Memory B cell (primary cell): ENCODE data around the gene GLG1.
A peak's percentile ranks its signal among the peaks of the same experiment; 100 is the strongest.

ENCODE experiments used
- ATAC-seq: fragments of 150-1000 bp; cut with Tn5 transposase; 2 replicates; pipeline ENCODE4 v1.10.0; 2021; ENCODE audit warnings: low read depth, mild to moderate bottlenecking, moderate library complexity
- DNase-seq, 2 donors: peaks; one replicate each; pipeline ENCODE4 v3.0.0; 2022; ENCODE audit warnings: low spot score in 2 of 2
- H3K27ac Mint-ChIP-seq: one replicate; pipeline ENCODE4 v1.8.0; 2022; ENCODE audit warnings: mild to moderate bottlenecking, moderate library complexity, mixed read lengths
- H3K27me3 Mint-ChIP-seq: one replicate; pipeline ENCODE4 v1.8.0; 2022; ENCODE audit warnings: mixed read lengths
- H3K36me3 Mint-ChIP-seq: one replicate; pipeline ENCODE4 v1.8.0; 2022; ENCODE audit warnings: mild to moderate bottlenecking, mixed read lengths
- H3K4me1 Mint-ChIP-seq: one replicate; pipeline ENCODE4 v1.8.0; 2022; ENCODE audit warnings: mixed read lengths
- H3K4me3 Mint-ChIP-seq: one replicate; pipeline ENCODE4 v1.8.0; 2022; ENCODE audit warnings: mild to moderate bottlenecking, moderate library complexity, mixed read lengths
- H3K9me3 Mint-ChIP-seq: one replicate; pipeline ENCODE4 v1.8.0; 2022; ENCODE audit warnings: mixed read lengths

Gene GLG1

DNA sequence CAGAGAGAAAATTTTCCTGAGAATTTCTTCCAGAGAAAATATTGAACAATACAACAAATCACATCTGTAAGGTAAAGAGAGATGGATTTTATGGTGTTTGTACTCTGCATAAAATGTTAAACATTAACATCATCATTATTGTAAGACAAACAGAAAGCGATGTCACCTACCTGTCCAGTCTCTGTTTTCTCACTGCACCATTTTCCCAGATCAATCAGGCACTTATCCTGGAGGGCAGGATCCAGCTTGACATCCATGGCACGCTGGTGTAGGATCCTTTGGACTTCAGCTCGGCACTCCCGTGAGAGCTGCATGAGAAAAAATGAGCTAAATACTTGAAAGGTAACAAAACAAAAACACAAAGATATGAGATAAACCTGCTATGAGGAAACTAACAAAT, 129.7 kb downstream of the GLG1 start:
- Mint-ChIP-seq H3K36me3 (peaks cover 38% of the 10 kb centered on the region), H3K27me3 (no peaks in the 10 kb centered on the region), H3K4me3 (no peak overlapping the region), H3K9me3 (no peaks in the 10 kb centered on the region), H3K27ac (no peak overlapping the region), H3K4me1 (peaks cover 2% of the 10 kb centered on the region)
- no peak for DNase-seq
- ATAC-seq, result no peak

DNA sequence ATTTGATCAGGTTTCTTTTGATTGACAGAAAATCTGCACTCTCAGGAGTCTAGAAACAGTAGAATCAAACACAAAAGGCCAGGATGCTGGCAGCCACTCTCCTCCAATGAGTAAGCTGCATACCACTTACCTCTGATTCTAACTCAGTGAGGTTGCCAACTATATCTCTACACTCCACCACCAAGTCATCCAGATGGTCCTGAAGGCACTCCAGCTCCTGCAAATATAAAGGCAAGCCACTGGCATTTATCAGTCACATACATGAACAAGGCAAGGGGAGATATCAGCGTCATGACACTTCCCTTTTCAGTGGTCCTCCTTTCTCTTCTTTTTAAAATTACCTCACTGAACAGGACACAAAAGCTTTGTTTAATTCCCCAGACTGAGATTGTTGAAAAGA, 132.5 kb downstream of the GLG1 start:
- H3K9me3 Mint-ChIP-seq, result no peaks in the 10 kb centered on the region
- H3K36me3 Mint-ChIP-seq, result peaks cover 46% of the 10 kb centered on the region
- DNase-seq, result no peak
- no peak overlapping the region for H3K4me3 Mint-ChIP-seq
- no peak for ATAC-seq
- no peaks in the 10 kb centered on the region for H3K27me3 Mint-ChIP-seq
- H3K4me1 Mint-ChIP-seq, result peaks cover 2% of the 10 kb centered on the region
- H3K27ac Mint-ChIP-seq, result no peak overlapping the region

GRCh38 chr16:74472540-74472939, 134.4 kb downstream of the GLG1 start:
- Mint-ChIP-seq H3K27ac (peak overlapping the region; percentile 78), H3K36me3 (peaks cover 47% of the 10 kb centered on the region), H3K4me3 (no peak overlapping the region), H3K4me1 (no peaks in the 10 kb centered on the region), H3K9me3 (no peaks in the 10 kb centered on the region), H3K27me3 (no peaks in the 10 kb centered on the region)
- ATAC-seq (no peak), DNase-seq (no peak)

DNA sequence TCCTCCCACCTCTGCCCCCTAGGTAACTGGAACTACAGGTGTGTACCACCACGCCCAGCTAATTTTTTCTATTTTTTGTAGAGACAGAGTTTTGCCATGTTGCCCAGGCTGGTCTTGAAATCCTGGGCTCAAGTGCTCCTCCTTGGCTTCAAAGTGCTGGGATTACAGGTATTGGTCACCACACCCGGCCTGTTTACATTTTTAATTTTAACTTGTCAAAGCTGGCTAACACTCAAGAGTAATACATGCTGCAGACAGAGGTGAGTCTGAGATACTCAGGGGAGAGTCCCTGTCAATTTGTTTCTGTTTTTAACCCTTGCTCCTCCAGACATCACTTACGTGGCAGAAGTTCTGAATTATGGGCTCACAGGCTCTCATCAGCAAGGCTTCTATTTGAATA, 134.9 kb downstream of the GLG1 start:
- no peak for DNase-seq

GRCh38 chr16:74469946-74470478, 136.9 kb downstream of the GLG1 start:
- Mint-ChIP-seq H3K4me3 (no peak overlapping the region), H3K27ac (no peak overlapping the region), H3K9me3 (no peaks in the 10 kb centered on the region), H3K27me3 (no peaks in the 10 kb centered on the region), H3K4me1 (peaks cover 7% of the 10 kb centered on the region), H3K36me3 (peaks cover 46% of the 10 kb centered on the region)
- DNase-seq (no peak), ATAC-seq (no peak)

More for the DNA sequence above, 134.9 kb downstream of the GLG1 start:
- H3K9me3 Mint-ChIP-seq, result no peaks in the 10 kb centered on the region
- H3K4me1 Mint-ChIP-seq, result peaks cover 2% of the 10 kb centered on the region
- no peak for ATAC-seq
- H3K27me3 Mint-ChIP-seq, result no peaks in the 10 kb centered on the region
- H3K27ac Mint-ChIP-seq, result peak overlapping the region; percentile 78
- peaks cover 46% of the 10 kb centered on the region for H3K36me3 Mint-ChIP-seq
- H3K4me3 Mint-ChIP-seq, result no peak overlapping the region

DNA sequence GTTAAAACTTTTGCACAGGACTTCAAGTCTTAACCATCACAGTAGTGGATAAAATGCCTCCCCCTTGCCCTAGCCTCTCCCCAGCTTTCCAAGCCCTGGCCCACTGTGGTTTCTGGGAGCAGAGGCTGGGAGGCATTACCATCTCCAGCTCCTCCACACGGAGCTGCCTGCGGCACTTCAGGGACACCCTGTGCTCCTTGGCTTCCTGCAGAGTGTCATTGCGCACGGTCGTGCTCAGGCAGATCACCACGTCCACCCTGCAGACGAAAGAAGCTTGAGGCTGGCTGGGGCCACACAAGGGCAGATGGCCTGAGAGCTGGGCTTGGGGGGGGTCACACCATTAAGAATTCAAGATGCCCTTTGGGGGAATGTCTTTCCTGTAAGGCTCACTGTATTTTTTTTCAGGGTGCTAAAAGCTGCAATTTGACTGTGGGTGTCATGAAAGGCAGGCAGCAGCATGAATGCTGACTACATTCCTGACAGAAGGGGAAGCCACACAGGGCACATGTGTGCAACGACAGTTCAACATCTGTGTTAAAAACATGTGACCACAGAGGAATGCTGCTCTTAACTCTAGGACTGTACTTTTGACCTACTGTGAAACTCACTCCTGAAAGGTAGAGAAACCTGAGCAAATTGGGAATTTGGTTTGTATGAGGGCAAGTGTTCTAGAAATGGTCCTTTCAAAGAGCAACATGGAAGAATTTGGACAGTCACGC, 137.9 kb downstream of the GLG1 start:
- no peak for ATAC-seq
- Mint-ChIP-seq H3K4me1 (peaks cover 12% of the 10 kb centered on the region), H3K4me3 (no peak overlapping the region), H3K36me3 (peaks cover 41% of the 10 kb centered on the region), H3K9me3 (no peaks in the 10 kb centered on the region), H3K27ac (no peak overlapping the region), H3K27me3 (no peaks in the 10 kb centered on the region)
- no peak for DNase-seq

DNA sequence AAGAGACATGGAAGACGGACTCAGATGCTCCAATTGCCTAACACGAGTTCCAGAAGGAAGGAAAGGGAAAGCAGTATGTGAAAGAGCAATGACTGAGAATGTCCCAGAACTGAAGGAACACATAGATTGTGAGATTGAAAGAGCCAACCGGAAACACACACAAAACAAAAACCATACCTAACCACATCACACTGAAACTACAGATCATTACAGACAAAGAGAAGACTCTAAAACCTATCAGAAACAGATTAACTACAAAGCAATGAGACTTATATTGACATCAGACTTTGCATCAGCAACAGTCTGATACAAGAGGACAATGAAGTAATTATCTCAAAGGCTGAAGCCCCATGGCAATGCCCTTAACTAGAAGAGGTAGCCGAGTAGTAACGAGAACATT, 140.0 kb downstream of the GLG1 start:
- no peaks in the 10 kb centered on the region for H3K27me3 Mint-ChIP-seq
- H3K36me3 Mint-ChIP-seq, result peaks cover 37% of the 10 kb centered on the region
- H3K9me3 Mint-ChIP-seq, result no peaks in the 10 kb centered on the region
- DNase-seq (no peak), ATAC-seq (no peak)
- H3K4me3 Mint-ChIP-seq, result no peak overlapping the region
- H3K4me1 Mint-ChIP-seq, result peaks cover 14% of the 10 kb centered on the region
- H3K27ac Mint-ChIP-seq, result peak overlapping the region; percentile 14

DNA sequence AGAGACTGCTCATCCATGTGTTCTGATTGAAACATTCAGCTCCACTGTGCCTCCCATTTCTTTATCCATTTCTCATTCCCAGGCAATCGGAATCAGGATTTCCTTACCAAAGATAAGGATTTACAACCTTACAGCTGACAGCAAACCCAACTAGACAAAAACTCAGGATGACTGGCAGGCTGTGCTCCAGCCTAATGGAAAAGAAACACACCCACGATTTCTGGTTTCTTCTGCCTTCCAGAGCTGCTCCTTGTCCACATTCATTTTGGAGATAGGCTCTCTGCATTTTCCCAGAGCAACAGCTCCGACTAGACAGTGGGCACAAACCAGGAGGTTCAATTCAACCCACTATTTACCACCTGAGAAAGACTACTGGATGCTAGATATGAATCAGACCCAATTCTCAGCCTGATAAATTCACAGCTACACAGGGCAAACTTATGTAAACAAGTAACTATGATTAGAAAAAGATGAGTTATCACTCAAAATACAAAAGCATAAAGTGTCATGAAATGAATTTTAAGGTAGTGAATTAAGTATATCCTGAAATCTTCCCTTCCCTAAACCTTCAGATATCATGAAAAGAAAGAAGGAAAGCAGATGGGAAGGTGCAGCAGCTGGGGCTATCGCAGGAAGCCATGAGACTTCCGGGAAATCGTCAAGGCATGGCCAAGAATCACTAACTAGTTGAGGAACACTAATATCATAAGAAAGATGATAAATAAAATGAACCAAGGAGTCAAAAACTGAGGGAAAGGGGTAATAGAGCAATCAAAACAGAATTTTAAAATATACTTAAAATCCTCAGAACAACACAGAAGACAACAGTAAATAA, 140.8 kb downstream of the GLG1 start:
- DNase-seq, result no peak
- H3K4me1 Mint-ChIP-seq, result peaks cover 14% of the 10 kb centered on the region
- ATAC-seq, result no peak
- H3K27me3 Mint-ChIP-seq, result no peaks in the 10 kb centered on the region
- H3K9me3 Mint-ChIP-seq, result no peaks in the 10 kb centered on the region
- H3K27ac Mint-ChIP-seq, result peak overlapping the region; percentile 14
- peaks cover 36% of the 10 kb centered on the region for H3K36me3 Mint-ChIP-seq
- H3K4me3 Mint-ChIP-seq, result no peak overlapping the region

DNA sequence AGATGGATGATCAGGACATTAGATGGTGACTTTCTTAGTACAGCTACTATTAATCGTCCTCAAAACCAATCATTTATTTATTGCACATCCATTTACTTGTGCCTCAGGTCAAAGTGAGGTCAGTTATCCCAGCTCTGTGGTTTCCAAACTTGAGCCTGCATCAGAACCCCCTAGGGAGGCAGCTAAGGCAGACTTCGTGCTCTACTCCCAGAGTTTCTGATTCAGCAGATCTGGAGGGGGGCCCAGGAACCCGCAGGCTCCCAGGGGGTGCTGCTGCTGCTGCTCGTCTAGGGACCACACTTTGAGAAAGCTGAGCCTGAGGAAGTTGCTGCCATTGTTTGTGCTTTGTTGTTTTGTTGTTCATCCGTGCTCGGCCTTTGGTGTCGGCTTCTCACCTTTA, 141.6 kb downstream of the GLG1 start:
- Mint-ChIP-seq H3K9me3 (no peaks in the 10 kb centered on the region), H3K4me1 (peaks cover 14% of the 10 kb centered on the region), H3K27me3 (no peaks in the 10 kb centered on the region), H3K27ac (peak overlapping the region; percentile 5), H3K4me3 (no peak overlapping the region), H3K36me3 (peaks cover 40% of the 10 kb centered on the region)
- ATAC-seq (no peak), DNase-seq (no peak)

DNA sequence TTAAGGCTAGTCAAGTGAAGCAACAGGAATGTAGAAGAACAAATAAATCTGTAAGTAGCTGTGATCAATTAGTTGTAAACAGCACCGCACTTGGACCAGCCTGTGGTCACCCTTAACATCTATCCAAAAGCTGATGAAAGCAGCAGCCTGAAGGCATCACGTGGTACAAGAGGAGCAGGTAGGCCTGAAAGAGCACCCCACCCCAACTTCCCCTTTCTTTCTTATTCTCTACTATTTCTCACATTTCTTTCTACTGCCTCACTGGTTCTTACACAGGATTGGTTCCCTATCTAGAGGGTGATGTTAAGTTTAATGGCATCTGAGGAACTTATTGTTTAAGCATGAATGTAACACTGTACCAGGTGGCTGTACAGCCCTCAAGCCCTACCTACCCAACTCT, 143.0 kb downstream of the GLG1 start:
- peak; percentile 99 for ATAC-seq
- peak; percentile 13 to 48 for DNase-seq
- no peak overlapping the region for H3K4me3 Mint-ChIP-seq
- no peaks in the 10 kb centered on the region for H3K9me3 Mint-ChIP-seq
- H3K4me1 Mint-ChIP-seq, result peaks cover 14% of the 10 kb centered on the region
- peaks cover 36% of the 10 kb centered on the region for H3K36me3 Mint-ChIP-seq
- H3K27me3 Mint-ChIP-seq, result no peaks in the 10 kb centered on the region
- H3K27ac Mint-ChIP-seq, result peak overlapping the region; percentile 45

DNA sequence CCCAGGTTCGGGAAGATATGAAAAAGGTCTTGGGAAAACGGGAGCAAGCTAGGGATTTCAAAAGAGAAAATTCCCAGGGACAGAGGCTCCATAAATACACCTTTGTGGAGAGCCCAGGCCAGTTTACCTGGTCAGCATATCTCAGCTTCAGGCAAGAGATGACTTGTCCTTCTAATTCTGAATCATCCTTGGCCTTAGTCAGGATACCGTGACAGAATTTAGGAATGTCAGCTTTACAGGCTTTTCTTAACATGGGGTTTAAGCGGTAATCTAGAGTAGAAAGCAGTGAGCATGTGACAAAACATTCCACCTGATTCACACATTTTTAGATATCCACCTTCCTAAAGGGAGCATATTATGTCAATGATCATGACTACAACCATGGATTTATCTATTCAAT, 144.6 kb downstream of the GLG1 start:
- peaks cover 43% of the 10 kb centered on the region for H3K36me3 Mint-ChIP-seq
- no peak overlapping the region for H3K27ac Mint-ChIP-seq
- no peak for DNase-seq
- no peak for ATAC-seq
- H3K9me3 Mint-ChIP-seq, result no peaks in the 10 kb centered on the region
- no peak overlapping the region for H3K4me3 Mint-ChIP-seq
- peaks cover 14% of the 10 kb centered on the region for H3K4me1 Mint-ChIP-seq
- no peaks in the 10 kb centered on the region for H3K27me3 Mint-ChIP-seq

DNA sequence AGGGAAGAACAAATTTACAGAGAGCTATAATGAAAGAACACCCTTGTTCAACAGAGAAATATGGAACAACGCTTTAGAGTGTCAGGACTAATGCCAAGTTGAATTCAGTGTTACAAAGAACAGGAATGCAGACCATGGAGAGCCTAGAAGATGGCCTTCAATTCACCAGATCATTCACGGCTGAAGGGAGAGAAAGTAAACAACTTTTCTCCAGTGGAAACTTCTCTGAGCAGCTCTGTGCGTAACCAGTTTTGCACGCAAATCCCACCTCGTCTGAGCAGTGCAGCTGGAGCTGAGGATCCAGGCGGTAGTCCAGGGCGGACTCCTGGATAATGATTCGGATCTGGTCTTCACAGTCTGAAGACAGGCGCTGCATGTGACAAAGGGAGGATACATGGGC, 145.1 kb downstream of the GLG1 start:
- H3K9me3 Mint-ChIP-seq, result no peaks in the 10 kb centered on the region
- DNase-seq (no peak), ATAC-seq (no peak)
- no peaks in the 10 kb centered on the region for H3K27me3 Mint-ChIP-seq
- H3K4me1 Mint-ChIP-seq, result peaks cover 10% of the 10 kb centered on the region
- no peak overlapping the region for H3K4me3 Mint-ChIP-seq
- H3K27ac Mint-ChIP-seq, result no peak overlapping the region
- H3K36me3 Mint-ChIP-seq, result peaks cover 40% of the 10 kb centered on the region

- Mint-ChIP-seq H3K27me3 (no peaks in the 10 kb centered on the region), H3K9me3 (no peaks in the 10 kb centered on the region), H3K4me3 (no peak overlapping the region), H3K4me1 (peaks cover 7% of the 10 kb centered on the region), H3K27ac (no peak overlapping the region), H3K36me3 (peaks cover 39% of the 10 kb centered on the region)
- DNase-seq (no peak), ATAC-seq (no peak)
Measured at GRCh38 chr16:74460542-74460941, 146.4 kb downstream of the GLG1 start.

DNA sequence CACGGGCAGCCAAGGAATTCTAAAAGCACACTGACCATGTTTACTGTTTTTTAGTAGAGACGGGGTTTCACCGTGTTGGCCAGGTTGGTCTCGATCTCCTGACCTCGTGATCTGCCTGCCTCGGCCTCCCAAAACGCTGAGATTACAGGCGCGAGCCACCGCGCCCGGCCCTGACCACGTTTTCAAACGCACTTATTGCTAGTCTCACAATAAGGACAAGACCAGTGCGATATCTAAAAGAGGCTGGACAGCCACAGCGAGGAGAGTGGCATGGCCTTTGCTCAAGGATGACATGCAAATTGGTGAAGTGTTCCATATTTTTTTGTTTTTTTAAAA, 150.7 kb downstream of the GLG1 start:
- no peak for ATAC-seq
- Mint-ChIP-seq H3K27me3 (no peaks in the 10 kb centered on the region), H3K9me3 (no peaks in the 10 kb centered on the region), H3K27ac (no peak overlapping the region), H3K36me3 (peaks cover 43% of the 10 kb centered on the region), H3K4me3 (no peak overlapping the region), H3K4me1 (peaks cover 16% of the 10 kb centered on the region)
- DNase-seq, result no peak
